Right lobe of liver (tissue), 6 donors: ENCODE results near the gene ALK. TPM values are rescaled to one million over a fixed set of nuclear protein-coding genes. Genes with fewer than 3 reads are reported as not detected.

ENCODE experiments used
- ATAC-seq, 4 donors: fragments of 200-7000 bp; cut with Tn5 transposase; one replicate each; pipeline ENCODE4 v1.9.1; 2020; ENCODE audit warnings: mild to moderate bottlenecking in 4 of 4, moderate library complexity in 4 of 4
- DNase-seq, 3 donors: peaks; one replicate each; pipeline ENCODE4 v3.0.0-alpha.2; 2020
- H3K27ac ChIP-seq, 3 donors: fragments of 200-600 bp; one replicate each; pipeline ENCODE4 v1.8.0; 2022
- H3K27me3 ChIP-seq, 2 donors: fragments of 200-600 bp; one replicate each; pipeline ENCODE4 v1.8.0; 2022
- H3K36me3 ChIP-seq, 4 donors: fragments of 200-600 bp; sonication (generic) in 1 of 4; one replicate each; pipeline versions ENCODE4 v1.5.1 to v1.8.0; 2017 to 2022; ENCODE audit warnings: control low read depth in 1 of 4
- H3K4me1 ChIP-seq, 4 donors: fragments of 200-600 bp; sonication (generic) in 1 of 4; one replicate each; pipeline versions ENCODE4 v1.5.1 to v1.8.0; 2017 to 2022; ENCODE audit warnings: control low read depth in 1 of 4
- H3K4me3 ChIP-seq, 3 donors: fragments of 200-600 bp; one replicate each; pipeline ENCODE4 v1.8.0; 2022
- H3K9me3 ChIP-seq, 4 donors: fragments of 200-600 bp; sonication (generic) in 1 of 4; one replicate each; pipeline versions ENCODE4 v1.5.1 to v1.8.0; 2017 to 2022; ENCODE audit warnings: control low read depth in 1 of 4
- POLR2A ChIP-seq: fragments of 450-650 bp; IDR thresholded peaks from one replicate; pipeline ENCODE4 v1.6.1; 2017; ENCODE audit warnings: antibody characterized with exemption, mild to moderate bottlenecking
- WGBS: methylation state at CpG from one replicate; pipeline ENCODE4 v1.1.6; 2018; ENCODE audit warnings: low coverage, low lambda C conversion rate; ENCODE audit not compliant: insufficient coverage; ENCODE audit errors: missing lambda C conversion rate; 5-methylcytosine and 5-hydroxymethylcytosine counted together
- intact Hi-C, 2 donors: fragments of 100-400 bp; cut with DNase I; formaldehyde crosslinking; loops; one replicate each; pipeline versions ENCODE4 v1.11.2 to v1.14.1; 2022
- total RNA-seq, 6 experiments: library from RNA; depleted of rRNA in 2 of 6; stranded (reverse); fragments of >200 nt in 2 of 6; fragmentation: NEBNext Ultra II Directional in 3 of 6; extraction: Animal tissue kit (Norgen Biotek cat#: 25700) in 3 of 6; gene quantifications; one replicate each; pipeline versions ENCODE4 v1.1.0 to v1.2.4, GENCODE V29; 2016 to 2023
- TF ChIP-seq, protein P1 (sequence below), 4 donors: fragments of 200-600 bp in 3 of 4; fragments of 450-650 bp in 1 of 4; IDR thresholded peaks; one replicate each; pipeline versions ENCODE4 v1.5.1 to v1.8.0; 2016 to 2022; ENCODE audit warnings: antibody characterized with exemption in 4 of 4, mild to moderate bottlenecking in 2 of 4
- donor health status: DM: no; HTN: yes; CAD: no.
- donor health status: DM: no; HTN: no; CAD: no.
- donor health status: DM: no; HTN: no; CAD: no.
- donor health status: DM: no; HTN: yes; CAD: no.
- donor health status: DM: no; HTN: yes; CAD: no.

ALK gene
- total RNA-seq, 6 experiments from 2014 or later = 0.04 to 0.06 TPM; not detected in 4

GRCh38 chr2:29310650-29311348 lies 610.6 kb downstream of the ALK start:
- intact Hi-C loops = loop anchor here in 1 of 2 donors (10.0 kb wide), 1 partner anchor 534 kb away; no protein-coding TSS in a partner anchor
- H3K4me1 ChIP-seq = no peaks in the 10 kb centered on the region
- DNase-seq (no peak), ATAC-seq (no peak)
- H3K9me3 ChIP-seq = no peaks in the 10 kb centered on the region
- H3K27ac ChIP-seq = no peak overlapping the region
- H3K36me3 ChIP-seq = no peaks in the 10 kb centered on the region
- H3K27me3 ChIP-seq = no peaks in the 10 kb centered on the region
- no peak overlapping the region for H3K4me3 ChIP-seq
- 51% methylated on average over 8 of the region's 10 CpGs for WGBS
- TF ChIP-seq POLR2A = no peak
- TF ChIP-seq, protein P1, sequence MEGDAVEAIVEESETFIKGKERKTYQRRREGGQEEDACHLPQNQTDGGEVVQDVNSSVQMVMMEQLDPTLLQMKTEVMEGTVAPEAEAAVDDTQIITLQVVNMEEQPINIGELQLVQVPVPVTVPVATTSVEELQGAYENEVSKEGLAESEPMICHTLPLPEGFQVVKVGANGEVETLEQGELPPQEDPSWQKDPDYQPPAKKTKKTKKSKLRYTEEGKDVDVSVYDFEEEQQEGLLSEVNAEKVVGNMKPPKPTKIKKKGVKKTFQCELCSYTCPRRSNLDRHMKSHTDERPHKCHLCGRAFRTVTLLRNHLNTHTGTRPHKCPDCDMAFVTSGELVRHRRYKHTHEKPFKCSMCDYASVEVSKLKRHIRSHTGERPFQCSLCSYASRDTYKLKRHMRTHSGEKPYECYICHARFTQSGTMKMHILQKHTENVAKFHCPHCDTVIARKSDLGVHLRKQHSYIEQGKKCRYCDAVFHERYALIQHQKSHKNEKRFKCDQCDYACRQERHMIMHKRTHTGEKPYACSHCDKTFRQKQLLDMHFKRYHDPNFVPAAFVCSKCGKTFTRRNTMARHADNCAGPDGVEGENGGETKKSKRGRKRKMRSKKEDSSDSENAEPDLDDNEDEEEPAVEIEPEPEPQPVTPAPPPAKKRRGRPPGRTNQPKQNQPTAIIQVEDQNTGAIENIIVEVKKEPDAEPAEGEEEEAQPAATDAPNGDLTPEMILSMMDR (IDR thresholded peaks at IDR 0.05) = no peak

- Histone ChIP-seq H3K36me3 (no peaks in the 10 kb centered on the region), H3K4me1 (no peaks in the 10 kb centered on the region), H3K27me3 (no peaks in the 10 kb centered on the region), H3K4me3 (no peak overlapping the region), H3K27ac (no peak overlapping the region), H3K9me3 (no peaks in the 10 kb centered on the region)
- TF ChIP-seq, protein P1 (IDR thresholded peaks at IDR 0.05) = peak; percentile 61 to 79 (median 70)
- no peak for TF ChIP-seq POLR2A
- intact Hi-C loops = loop anchor here in 1 of 2 donors (10.0 kb wide), 1 partner anchor 535 kb away; no protein-coding TSS in a partner anchor
- WGBS = 38% methylated on average over 9 of the region's 9 CpGs
- DNase-seq (peak in 1 of 3 donors; percentile 66), ATAC-seq (peak; percentile 84 to 87 (median 86))
Measured at GRCh38 chr2:29309090-29310029, 612.0 kb downstream of the ALK start.

DNA sequence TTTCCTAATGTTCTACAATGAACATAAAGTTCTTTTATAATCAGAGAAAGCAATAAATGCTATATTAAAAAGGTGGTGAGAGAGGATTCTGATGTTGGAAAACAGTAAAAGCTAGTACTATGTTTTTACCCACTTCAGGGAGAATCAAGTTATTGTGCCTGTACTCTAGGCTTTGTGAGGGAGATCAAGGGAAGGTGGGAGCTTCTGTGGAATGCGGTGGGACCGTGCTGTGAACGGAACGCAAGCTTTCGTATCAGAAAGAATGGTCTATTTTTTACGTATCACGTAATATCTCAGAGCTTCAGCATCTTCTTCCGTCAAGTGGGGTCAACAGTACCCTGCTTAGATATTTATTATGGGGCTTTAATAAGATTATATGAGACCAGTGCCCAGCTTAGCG lies 613.0 kb downstream of the ALK start:
- Histone ChIP-seq H3K36me3 (no peaks in the 10 kb centered on the region), H3K27me3 (no peaks in the 10 kb centered on the region), H3K4me1 (no peaks in the 10 kb centered on the region), H3K9me3 (no peaks in the 10 kb centered on the region), H3K27ac (no peak overlapping the region), H3K4me3 (no peak overlapping the region)
- DNase-seq (no peak), ATAC-seq (no peak)
- intact Hi-C loops = no loop called here
- no peak for TF ChIP-seq POLR2A
- TF ChIP-seq, protein P1 (IDR thresholded peaks at IDR 0.05) = no peak
- 29% methylated on average over 9 of the region's 9 CpGs for WGBS

DNA sequence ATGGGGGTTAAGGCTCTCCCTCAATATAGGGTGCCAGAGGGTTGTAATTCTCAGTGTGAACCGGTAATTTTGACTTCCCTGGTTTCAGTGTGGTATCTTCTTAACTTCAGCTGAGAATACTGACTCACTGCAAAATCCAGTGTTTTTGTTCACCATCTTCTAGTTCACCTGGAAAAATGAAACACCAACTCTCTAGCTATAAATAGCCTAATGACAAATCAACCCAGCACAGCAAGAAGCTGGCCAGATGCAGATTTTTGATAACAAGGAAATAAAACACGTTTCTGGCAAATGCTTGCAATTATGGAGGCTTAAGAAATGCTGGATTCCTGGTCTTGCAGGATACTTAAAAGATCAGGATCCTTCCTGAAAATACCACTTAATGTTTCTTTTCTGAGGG lies 613.9 kb downstream of the ALK start:
- no peaks in the 10 kb centered on the region for H3K27me3 ChIP-seq
- H3K4me1 ChIP-seq = no peaks in the 10 kb centered on the region
- no peak for DNase-seq
- no peak overlapping the region for H3K27ac ChIP-seq
- no peak overlapping the region for H3K4me3 ChIP-seq
- no peak for TF ChIP-seq POLR2A
- TF ChIP-seq, protein P1 (IDR thresholded peaks at IDR 0.05) = no peak
- no peaks in the 10 kb centered on the region for H3K36me3 ChIP-seq
- H3K9me3 ChIP-seq = no peaks in the 10 kb centered on the region
- intact Hi-C loops = no loop called here
- 23% methylated on average over 2 of the region's 2 CpGs for WGBS
- ATAC-seq = no peak
